Endothelial cell of umbilical vein (primary cell): ENCODE results near the gene CACNG4.

Experiments used
- EZH2 ChIP-seq: IDR thresholded peaks from 2 replicates; pipeline ENCODE4 v1.6.1; 2012; ENCODE audit warnings: borderline replicate concordance, low read depth, mild to moderate bottlenecking, moderate library complexity, low read length, inconsistent platforms; ENCODE audit not compliant: severe bottlenecking
- POLR2AphosphoS5 ChIP-seq: IDR thresholded peaks from 2 replicates; pipeline ENCODE4 v1.6.1; 2012; ENCODE audit warnings: low read depth, mild to moderate bottlenecking, control low read depth, low read length, moderate library complexity; ENCODE audit not compliant: insufficient read depth

GRCh38 chr17:66966298-66966697, 1.8 kb downstream of the CACNG4 start:
- TF ChIP-seq EZH2 (no peak), POLR2AphosphoS5 (no peak)
